Neural progenitor cell (in vitro differentiated cells): ENCODE results near the gene PABPC1L2B. TPM values are rescaled to one million over a fixed set of nuclear protein-coding genes. Genes with fewer than 3 reads are reported as not detected.
"Not testable (repeated sequence)": the region's sequence is repeated elsewhere in the genome, so short reads cannot be mapped to it uniquely, and the experiment has no call there.

ENCODE experiments used
- DNase-seq: peaks from one replicate; pipeline ENCODE4 v3.0.0-alpha.2; 2016; ENCODE audit warnings: low spot score
- H2AFZ ChIP-seq: fragments of 200-600 bp; sonication (generic); replicated peaks from 2 replicates; pipeline ENCODE4 v1.6.1; 2016; ENCODE audit warnings: antibody characterized with exemption
- H3F3A ChIP-seq: fragments of 200-600 bp; sonication (generic); 2 replicates; pipeline ENCODE4 v1.6.1; 2016; ENCODE audit warnings: antibody characterized with exemption, low read depth
- H3K27ac ChIP-seq: fragments of 200-600 bp; sonication (generic); 2 replicates; pipeline ENCODE4 v1.5.1; 2016; ENCODE audit warnings: mild to moderate bottlenecking
- H3K27me3 ChIP-seq: fragments of 200-600 bp; sonication (generic); 2 replicates; pipeline ENCODE4 v1.6.1; 2016; ENCODE audit warnings: mild to moderate bottlenecking, moderate library complexity
- H3K36me3 ChIP-seq: fragments of 200-600 bp; sonication (generic); 2 replicates; pipeline ENCODE4 v1.5.1; 2016
- H3K4me1 ChIP-seq: fragments of 200-600 bp; sonication (generic); 2 replicates; pipeline ENCODE4 v1.6.1; 2016; ENCODE audit warnings: mixed run types
- H3K4me2 ChIP-seq: fragments of 200-600 bp; sonication (generic); 2 replicates; pipeline ENCODE4 v1.6.1; 2016
- H3K4me3 ChIP-seq: fragments of 200-600 bp; sonication (generic); 2 replicates; pipeline ENCODE4 v1.5.1; 2016
- H3K79me2 ChIP-seq: fragments of 200-600 bp; sonication (generic); 2 replicates; pipeline ENCODE4 v1.6.1; 2016; ENCODE audit warnings: low read depth
- H3K9ac ChIP-seq: fragments of 200-600 bp; sonication (generic); 2 replicates; pipeline ENCODE4 v1.6.1; 2016
- H3K9me3 ChIP-seq: fragments of 200-600 bp; sonication (generic); 2 replicates; pipeline ENCODE4 v1.5.1; 2016; ENCODE audit warnings: low read depth
- H4K20me1 ChIP-seq: fragments of 200-600 bp; sonication (generic); 2 replicates; pipeline ENCODE4 v1.6.1; 2016; ENCODE audit warnings: low read depth
- H3K27ac Mint-ChIP-seq: 3 replicates; pipeline ENCODE4 v1.8.0; 2021; ENCODE audit warnings: mixed read lengths
- H3K27me3 Mint-ChIP-seq: 2 replicates; pipeline ENCODE4 v1.8.0; 2022; ENCODE audit warnings: low read depth, mild to moderate bottlenecking, inconsistent platforms, moderate library complexity, mixed read lengths; ENCODE audit not compliant: insufficient read depth
- H3K36me3 Mint-ChIP-seq: 3 replicates; pipeline ENCODE4 v1.8.0; 2021; ENCODE audit warnings: mixed read lengths
- H3K4me1 Mint-ChIP-seq: 3 replicates; pipeline ENCODE4 v1.8.0; 2021; ENCODE audit warnings: mixed read lengths
- H3K4me3 Mint-ChIP-seq: 3 replicates; pipeline ENCODE4 v1.8.0; 2021; ENCODE audit warnings: mild to moderate bottlenecking, moderate library complexity, mixed read lengths
- H3K9me3 Mint-ChIP-seq: 3 replicates; pipeline ENCODE4 v1.8.0; 2020; ENCODE audit warnings: mixed read lengths
- EZH2 ChIP-seq: fragments of 200-600 bp; sonication (generic); IDR thresholded peaks from 2 replicates; pipeline ENCODE4 v1.6.1; 2017; ENCODE audit warnings: antibody characterized with exemption, mild to moderate bottlenecking, moderate library complexity
- EZH2phosphoT487 ChIP-seq: fragments of 200-600 bp; sonication (generic); IDR thresholded peaks from 2 replicates; pipeline ENCODE4 v1.6.1; 2017; ENCODE audit warnings: antibody characterized with exemption
- total RNA-seq: library from RNA; depleted of rRNA; stranded (reverse); fragments of >200 nt; gene quantifications from 2 replicates; pipeline ENCODE4 v1.2.3, GENCODE V29; 2015; ENCODE audit warnings: low replicate concordance
- TF ChIP-seq, protein P1 (sequence below): fragments of 200-600 bp; sonication (generic); IDR thresholded peaks from 2 replicates; pipeline ENCODE4 v1.5.1; 2017; ENCODE audit warnings: antibody characterized with exemption, mild to moderate bottlenecking

The PABPC1L2B gene
- total RNA-seq, 1 donor from 2014 or later = not detected

DNA sequence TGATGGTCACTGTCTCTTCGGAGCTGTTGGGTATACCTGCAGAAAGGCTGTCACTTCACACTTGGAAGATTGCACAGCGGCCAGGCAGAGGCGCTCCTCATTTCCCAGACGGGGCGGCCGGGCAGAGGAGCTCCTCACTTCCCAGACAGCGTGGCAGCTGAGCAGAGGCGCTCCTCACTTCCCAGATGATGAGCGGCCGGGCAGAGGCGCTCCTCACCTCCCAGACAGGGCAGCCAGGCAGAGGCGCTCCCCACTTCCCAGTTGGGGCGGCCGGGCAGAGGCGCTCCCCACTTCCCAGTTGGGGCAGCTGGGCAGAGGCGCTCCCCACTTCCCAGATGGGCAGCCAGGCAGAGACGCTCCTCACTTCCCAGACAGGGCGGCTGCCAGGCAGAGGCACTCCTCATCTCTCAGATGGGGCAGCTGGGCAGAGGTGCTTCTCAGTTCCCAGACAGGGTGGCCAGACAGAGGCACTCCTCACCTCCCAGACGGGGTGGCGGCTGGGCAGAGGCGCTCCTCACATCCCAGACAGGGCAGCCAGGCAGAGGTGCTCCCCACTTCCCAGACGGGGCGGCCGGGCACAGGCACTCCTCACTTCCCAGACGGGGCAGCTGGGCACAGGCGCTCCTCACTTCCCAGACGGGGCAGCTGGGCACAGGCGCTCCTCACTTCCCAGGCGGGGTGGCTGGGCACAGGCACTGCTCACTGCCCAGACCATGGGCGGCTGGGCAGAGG lies 18.8 kb downstream of the PABPC1L2B start:
- no peaks in the 10 kb centered on the region for H3K36me3 Mint-ChIP-seq
- TF ChIP-seq, protein P1, sequence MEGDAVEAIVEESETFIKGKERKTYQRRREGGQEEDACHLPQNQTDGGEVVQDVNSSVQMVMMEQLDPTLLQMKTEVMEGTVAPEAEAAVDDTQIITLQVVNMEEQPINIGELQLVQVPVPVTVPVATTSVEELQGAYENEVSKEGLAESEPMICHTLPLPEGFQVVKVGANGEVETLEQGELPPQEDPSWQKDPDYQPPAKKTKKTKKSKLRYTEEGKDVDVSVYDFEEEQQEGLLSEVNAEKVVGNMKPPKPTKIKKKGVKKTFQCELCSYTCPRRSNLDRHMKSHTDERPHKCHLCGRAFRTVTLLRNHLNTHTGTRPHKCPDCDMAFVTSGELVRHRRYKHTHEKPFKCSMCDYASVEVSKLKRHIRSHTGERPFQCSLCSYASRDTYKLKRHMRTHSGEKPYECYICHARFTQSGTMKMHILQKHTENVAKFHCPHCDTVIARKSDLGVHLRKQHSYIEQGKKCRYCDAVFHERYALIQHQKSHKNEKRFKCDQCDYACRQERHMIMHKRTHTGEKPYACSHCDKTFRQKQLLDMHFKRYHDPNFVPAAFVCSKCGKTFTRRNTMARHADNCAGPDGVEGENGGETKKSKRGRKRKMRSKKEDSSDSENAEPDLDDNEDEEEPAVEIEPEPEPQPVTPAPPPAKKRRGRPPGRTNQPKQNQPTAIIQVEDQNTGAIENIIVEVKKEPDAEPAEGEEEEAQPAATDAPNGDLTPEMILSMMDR = no peak
- TF ChIP-seq EZH2 (no peak), EZH2phosphoT487 (no peak)
- no peak overlapping the region for H3K27ac Mint-ChIP-seq
- H3K9ac ChIP-seq = no peak overlapping the region
- DNase-seq = no peak
- no peaks in the 10 kb centered on the region for H3F3A ChIP-seq
- no peak overlapping the region for H2AFZ ChIP-seq
- H3K27ac ChIP-seq = no peak overlapping the region
- no peaks in the 10 kb centered on the region for H3K4me1 Mint-ChIP-seq
- H3K27me3 ChIP-seq = no peaks in the 10 kb centered on the region
- peaks cover 17% of the 10 kb centered on the region for H3K9me3 ChIP-seq
- H3K4me2 ChIP-seq = no peak overlapping the region
- no peaks in the 10 kb centered on the region for H4K20me1 ChIP-seq
- no peaks in the 10 kb centered on the region for H3K4me1 ChIP-seq
- H3K9me3 Mint-ChIP-seq = peaks cover 20% of the 10 kb centered on the region
- H3K36me3 ChIP-seq = no peaks in the 10 kb centered on the region
- H3K4me3 ChIP-seq = no peak overlapping the region
- no peaks in the 10 kb centered on the region for H3K27me3 Mint-ChIP-seq
- H3K4me3 Mint-ChIP-seq = no peak overlapping the region
- no peaks in the 10 kb centered on the region for H3K79me2 ChIP-seq

DNA sequence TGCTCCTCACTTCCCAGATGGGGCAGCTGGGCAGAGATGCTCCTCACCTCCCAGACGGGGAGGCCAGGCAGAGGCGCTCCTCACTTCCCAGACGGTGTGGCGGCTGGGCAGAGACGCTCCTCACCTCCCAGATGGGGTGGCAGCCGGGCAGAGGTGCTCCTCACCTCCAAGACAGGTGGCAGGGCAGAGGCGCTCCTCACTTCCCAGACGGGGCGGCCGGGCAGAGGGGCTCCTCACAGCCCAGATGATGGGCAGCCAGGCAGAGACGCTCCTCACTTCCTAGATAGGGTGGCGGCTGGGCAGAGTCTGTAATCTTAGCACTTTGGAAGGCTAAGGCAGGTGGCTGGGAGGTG lies 19.3 kb downstream of the PABPC1L2B start:
- H3K27me3 Mint-ChIP-seq, H3K9ac ChIP-seq, H4K20me1 ChIP-seq, H3K4me3 ChIP-seq, H3K4me1 ChIP-seq, H3K36me3 Mint-ChIP-seq, H3K4me2 ChIP-seq, H3K27ac Mint-ChIP-seq, H3K4me3 Mint-ChIP-seq, H3K36me3 ChIP-seq, H3K27me3 ChIP-seq, H3K27ac ChIP-seq, H3K4me1 Mint-ChIP-seq, H3F3A ChIP-seq, H2AFZ ChIP-seq, H3K79me2 ChIP-seq, DNase-seq: not testable (repeated sequence)
- peaks cover 17% of the 10 kb centered on the region for H3K9me3 ChIP-seq
- peaks cover 20% of the 10 kb centered on the region for H3K9me3 Mint-ChIP-seq

DNA sequence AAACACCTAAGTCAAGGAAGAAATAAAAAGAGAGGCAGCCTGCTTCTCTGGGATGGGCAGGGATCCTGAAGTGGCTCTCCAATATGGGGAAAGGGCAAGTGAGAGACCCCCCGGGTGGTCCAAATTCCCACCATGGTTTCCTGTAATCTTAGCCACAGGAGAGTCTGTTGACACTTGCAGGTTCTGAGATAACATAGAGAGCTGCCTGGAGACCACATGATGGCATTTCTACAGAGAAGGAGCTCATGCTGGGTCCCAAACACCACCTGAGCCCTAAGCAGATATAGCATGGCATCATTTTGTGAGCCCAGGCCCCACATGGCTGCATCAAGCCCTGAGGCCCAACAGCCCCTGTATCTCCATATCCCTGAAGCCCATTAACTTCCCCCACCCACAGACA lies 26.1 kb downstream of the PABPC1L2B start:
- Mint-ChIP-seq H3K4me1 (no peaks in the 10 kb centered on the region), H3K36me3 (no peaks in the 10 kb centered on the region), H3K4me3 (no peak overlapping the region), H3K27ac (no peak overlapping the region), H3K9me3 (peaks cover 5% of the 10 kb centered on the region), H3K27me3 (no peaks in the 10 kb centered on the region)
- no peaks in the 10 kb centered on the region for H4K20me1 ChIP-seq
- H3K9me3 ChIP-seq = peaks cover 17% of the 10 kb centered on the region
- no peaks in the 10 kb centered on the region for H3K27me3 ChIP-seq
- no peaks in the 10 kb centered on the region for H3F3A ChIP-seq
- H3K36me3 ChIP-seq = peaks cover 3% of the 10 kb centered on the region
- no peak overlapping the region for H3K9ac ChIP-seq
- no peak overlapping the region for H3K4me3 ChIP-seq
- no peak for DNase-seq
- no peak overlapping the region for H2AFZ ChIP-seq
- H3K79me2 ChIP-seq = no peaks in the 10 kb centered on the region
- H3K4me2 ChIP-seq = no peak overlapping the region
- no peak overlapping the region for H3K27ac ChIP-seq
- TF ChIP-seq EZH2phosphoT487 (no peak), EZH2 (no peak)
- TF ChIP-seq, protein P1 = no peak
- no peaks in the 10 kb centered on the region for H3K4me1 ChIP-seq

Other genes starting within 250 kb of the PABPC1L2B start
- 0.34 TPM in 1 of 2 replicates, not detected in the other for gene DMRTC1B, start 226.0 kb upstream of the PABPC1L2B start, total RNA-seq
- gene FAM236B, start 220.3 kb upstream of the PABPC1L2B start, total RNA-seq = not detected in 2 replicates
- gene FAM236D, start 194.7 kb upstream of the PABPC1L2B start, total RNA-seq = not detected in 2 replicates
- not detected in 2 replicates for gene FAM236C, start 90.3 kb upstream of the PABPC1L2B start, total RNA-seq
- gene FAM236A, start 64.7 kb upstream of the PABPC1L2B start, total RNA-seq = not detected in 2 replicates
- gene DMRTC1, start 59.1 kb upstream of the PABPC1L2B start, total RNA-seq = not detected in 2 replicates
- 0.77 TPM in 1 of 2 replicates, not detected in the other for gene PABPC1L2A, start 76.6 kb downstream of the PABPC1L2B start, total RNA-seq
- 13.3 and 22.6 TPM in 2 replicates for gene NAP1L2, start 211.9 kb downstream of the PABPC1L2B start, total RNA-seq